ENCODE data around the gene MSANTD1.

DNA sequence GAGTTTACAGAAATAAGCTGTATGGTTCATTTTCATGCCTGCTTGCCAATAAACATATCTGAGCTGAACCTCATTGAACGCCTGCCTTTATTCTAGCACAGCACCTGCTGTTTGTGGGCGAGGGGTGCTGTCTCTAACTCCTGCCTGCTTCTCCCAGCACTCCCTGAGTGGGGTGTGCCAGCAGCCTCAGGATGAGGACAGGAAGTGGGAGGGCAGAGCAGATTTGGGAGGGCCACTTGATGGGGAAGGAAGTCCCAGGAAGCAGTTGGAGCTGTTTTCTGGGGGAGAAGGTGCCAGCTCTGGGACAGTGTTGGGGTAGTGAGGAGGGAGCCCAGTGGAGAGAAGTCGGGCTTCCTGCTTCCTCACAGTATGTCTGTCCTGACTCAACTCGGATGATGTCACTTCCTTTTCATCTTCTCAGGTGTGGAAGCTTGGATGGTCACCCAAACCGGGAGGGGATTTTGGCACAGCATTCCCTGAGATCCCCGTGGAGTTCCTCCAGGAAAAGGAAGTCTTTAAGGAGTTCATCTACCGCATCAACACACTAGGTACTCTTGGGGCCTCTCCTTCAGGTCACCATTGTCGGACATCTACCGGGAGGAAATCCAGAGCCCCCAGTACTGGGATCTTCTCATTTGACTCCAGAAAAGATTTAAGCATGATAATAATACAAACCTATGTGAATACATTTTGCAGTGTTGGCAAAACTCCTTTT, 29.0 kb upstream of the MSANTD1 start:
- TF ChIP-seq PPARA (CRISPR knock-in tag; IDR thresholded peaks at IDR 0.05; ENCODE audit: borderline replicate concordance) (no peak), ARNTL (CRISPR knock-in tag; IDR thresholded peaks at IDR 0.05; ENCODE audit: borderline replicate concordance, low read depth) (no peak), ZFP30 (CRISPR knock-in tag; IDR thresholded peaks at IDR 0.05) (no peak), PATZ1 (CRISPR knock-in tag; IDR thresholded peaks at IDR 0.05; ENCODE audit: borderline replicate concordance) (no peak), GLIS3 (CRISPR knock-in tag; IDR thresholded peaks at IDR 0.05) (no peak), RARB (CRISPR knock-in tag; IDR thresholded peaks at IDR 0.05) (no peak), TOX (CRISPR knock-in tag; IDR thresholded peaks at IDR 0.05; ENCODE audit: borderline replicate concordance) (no peak)
- TF ChIP-seq, protein P1, sequence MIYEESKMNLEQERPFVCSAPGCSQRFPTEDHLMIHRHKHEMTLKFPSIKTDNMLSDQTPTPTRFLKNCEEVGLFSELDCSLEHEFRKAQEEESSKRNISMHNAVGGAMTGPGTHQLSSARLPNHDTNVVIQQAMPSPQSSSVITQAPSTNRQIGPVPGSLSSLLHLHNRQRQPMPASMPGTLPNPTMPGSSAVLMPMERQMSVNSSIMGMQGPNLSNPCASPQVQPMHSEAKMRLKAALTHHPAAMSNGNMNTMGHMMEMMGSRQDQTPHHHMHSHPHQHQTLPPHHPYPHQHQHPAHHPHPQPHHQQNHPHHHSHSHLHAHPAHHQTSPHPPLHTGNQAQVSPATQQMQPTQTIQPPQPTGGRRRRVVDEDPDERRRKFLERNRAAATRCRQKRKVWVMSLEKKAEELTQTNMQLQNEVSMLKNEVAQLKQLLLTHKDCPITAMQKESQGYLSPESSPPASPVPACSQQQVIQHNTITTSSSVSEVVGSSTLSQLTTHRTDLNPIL (CRISPR knock-in tag; IDR thresholded peaks at IDR 0.05; ENCODE audit: low read depth) = no peak

Measured in SK-N-SH treated with all-trans-retinoic acid at 6 μM for 48 hours (cell line).